Keratinocyte (primary cell): ENCODE data around the gene VAT1L. TPM values are rescaled to one million over a fixed set of nuclear protein-coding genes. Genes with fewer than 3 reads are reported as not detected.

Experiments
- DNase-seq: peaks from one replicate; pipeline ENCODE4 v3.0.0-alpha.2; 2011; ENCODE audit warnings: low read depth, missing footprints, low spot score
- FAIRE-seq: peaks from 2 replicates; lab custom pipeline; 2011; peaks lifted over from hg19 to GRCh38; lab: Jason Lieb, UNC
- H2AFZ ChIP-seq: 2 replicates; pipeline ENCODE4 v1.6.0; 2012; ENCODE audit warnings: low read length, control low read depth, inconsistent platforms; ENCODE audit not compliant: control insufficient read depth
- H3K27ac ChIP-seq: 2 replicates; pipeline ENCODE4 v1.5.1; 2011; ENCODE audit warnings: low read length; ENCODE audit not compliant: control insufficient read depth, insufficient read depth
- H3K27me3 ChIP-seq: 3 replicates; pipeline ENCODE4 v1.6.0; 2011; ENCODE audit warnings: low read length; ENCODE audit not compliant: control insufficient read depth, insufficient read depth; ENCODE audit errors: extremely low read depth
- H3K36me3 ChIP-seq, 2 experiments: 2 replicates in 1 of 2; 3 replicates in 1 of 2; pipeline ENCODE4 v1.5.1; 2011; ENCODE audit warnings: low read length in 2 of 2, mild to moderate bottlenecking in 1 of 2; ENCODE audit not compliant: control insufficient read depth in 2 of 2, insufficient read depth in 2 of 2; ENCODE audit errors: extremely low read depth in 1 of 2
- H3K4me1 ChIP-seq: 3 replicates; pipeline ENCODE4 v1.5.1; 2011; ENCODE audit warnings: low read length; ENCODE audit not compliant: control insufficient read depth, insufficient read depth; ENCODE audit errors: extremely low read depth
- H3K4me2 ChIP-seq: 3 replicates; pipeline ENCODE4 v1.6.0; 2011; ENCODE audit warnings: low read depth, low read length; ENCODE audit not compliant: control insufficient read depth, insufficient read depth; ENCODE audit errors: extremely low read depth
- H3K4me3 ChIP-seq, 3 experiments: fragments of 200-600 bp in 1 of 3; sonication (generic) in 1 of 3; 2 replicates in 2 of 3; 3 replicates in 1 of 3; pipeline ENCODE4 v1.5.1; 2011 to 2016; ENCODE audit warnings: low read length in 3 of 3, mild to moderate bottlenecking in 3 of 3, control low read depth in 2 of 3, inconsistent platforms in 1 of 3, low read depth in 1 of 3, mixed read lengths in 1 of 3, mixed run types in 1 of 3, moderate library complexity in 1 of 3; ENCODE audit not compliant: control insufficient read depth in 2 of 3, insufficient read depth in 2 of 3; ENCODE audit errors: extremely low read depth in 1 of 3
- H3K79me2 ChIP-seq: 2 replicates; pipeline ENCODE4 v1.6.0; 2012; ENCODE audit warnings: low read length; ENCODE audit not compliant: control insufficient read depth, insufficient read depth
- H3K9ac ChIP-seq: 3 replicates; pipeline ENCODE4 v1.6.0; 2011; ENCODE audit warnings: low read length; ENCODE audit not compliant: control insufficient read depth, insufficient read depth; ENCODE audit errors: extremely low read depth
- H3K9me1 ChIP-seq: 3 replicates; pipeline ENCODE4 v1.6.0; 2011; ENCODE audit warnings: low read length; ENCODE audit not compliant: control insufficient read depth, insufficient read depth; ENCODE audit errors: extremely low read depth
- H3K9me3 ChIP-seq: 2 replicates; pipeline ENCODE4 v1.5.1; 2012; ENCODE audit warnings: low read depth, low read length; ENCODE audit not compliant: control insufficient read depth
- H4K20me1 ChIP-seq: 3 replicates; pipeline ENCODE4 v1.6.0; 2011; ENCODE audit warnings: low read length; ENCODE audit not compliant: control insufficient read depth, insufficient read depth; ENCODE audit errors: extremely low read depth
- CTCF ChIP-seq, 3 experiments: IDR thresholded peaks in 1 of 3; conservative IDR thresholded peaks in 1 of 3; optimal IDR thresholded peaks in 1 of 3; 2 replicates in 2 of 3; 3 replicates in 1 of 3; pipeline versions ENCODE3 to v1.5.1; 2011; ENCODE audit warnings: low read length in 3 of 3, mild to moderate bottlenecking in 3 of 3, moderate library complexity in 2 of 3, control low read depth in 1 of 3, inconsistent platforms in 1 of 3; ENCODE audit not compliant: insufficient read depth in 2 of 3; ENCODE audit errors: extremely low read depth in 1 of 3
- EZH2 ChIP-seq: IDR thresholded peaks from one replicate; pipeline ENCODE4 v1.6.1; 2012; ENCODE audit warnings: inconsistent platforms, mild to moderate bottlenecking, low read length, moderate library complexity
- dilution Hi-C: fragments of 300-500 bp; cut with MboI; formaldehyde crosslinking; loops from one replicate; pipeline ENCODE4 v1.7.0; 2020; ENCODE audit warnings: low sequenced_read_pairs; ENCODE audit not compliant: extremely low pct_ligation_motif_present
- polyA plus RNA-seq, 5 experiments: library from polyadenylated mRNA; depleted of rRNA in 3 of 5; stranded (reverse) in 3 of 5; stranded (forward) in 1 of 5; unstranded in 1 of 5; fragments of >200 nt; gene quantifications; 1 replicate in 1 of 5; 2 replicates in 3 of 5; 3 replicates in 1 of 5; pipeline versions ENCODE4 v1.2.1 to v1.2.3, GENCODE V29; 2011 to 2012; ENCODE audit warnings: missing spikeins in 2 of 5, low read depth in 1 of 5, low replicate concordance in 1 of 5

The VAT1L gene
- polyA plus RNA-seq, 1 donor (not counting 4 experiments of a cell fraction or from before 2014, with no cell fraction given) = not detected

- Histone ChIP-seq H2AFZ (no peak overlapping the region), H3K4me1 (no peaks in the 10 kb centered on the region), H3K4me2 (no peak overlapping the region), H3K9me1 (no peaks in the 10 kb centered on the region), H3K27ac (no peak overlapping the region), H3K27me3 (no peaks in the 10 kb centered on the region), H4K20me1 (no peaks in the 10 kb centered on the region), H3K36me3 (no peaks in the 10 kb centered on the region), H3K9ac (no peak overlapping the region), H3K9me3 (no peaks in the 10 kb centered on the region), H3K4me3 (no peak overlapping the region), H3K79me2 (no peaks in the 10 kb centered on the region)
- FAIRE-seq (no peak), DNase-seq (no peak)
- no peak for TF ChIP-seq CTCF (optimal IDR thresholded peaks at IDR 0.05 in 1 of 3, IDR thresholded peaks at IDR 0.05 in 1 of 3, conservative IDR thresholded peaks at IDR 0.05 in 1 of 3; ENCODE audit: extremely low read depth in 1 of 3, insufficient read depth in 2 of 3, low read length in 3 of 3)
- TF ChIP-seq EZH2 = no peak
- dilution Hi-C loops = no loop called here
Measured at GRCh38 chr16:77885571-77886295, 97.4 kb downstream of the VAT1L start.

- no peak overlapping the region for H3K4me2 ChIP-seq
- no peak for FAIRE-seq
Measured at GRCh38 chr16:77888871-77889270, 100.5 kb downstream of the VAT1L start.

More at GRCh38 chr16:77888871-77889270, 100.5 kb downstream of the VAT1L start:
- Histone ChIP-seq H3K36me3 (no peaks in the 10 kb centered on the region), H3K27ac (no peak overlapping the region), H3K9me1 (no peaks in the 10 kb centered on the region), H3K27me3 (no peaks in the 10 kb centered on the region), H3K79me2 (no peaks in the 10 kb centered on the region), H2AFZ (no peak overlapping the region), H3K4me1 (no peaks in the 10 kb centered on the region), H4K20me1 (no peaks in the 10 kb centered on the region), H3K9me3 (no peaks in the 10 kb centered on the region), H3K9ac (no peak overlapping the region), H3K4me3 (no peak overlapping the region)
- DNase-seq = no peak
- no peak for TF ChIP-seq CTCF (optimal IDR thresholded peaks at IDR 0.05 in 1 of 3, IDR thresholded peaks at IDR 0.05 in 1 of 3, conservative IDR thresholded peaks at IDR 0.05 in 1 of 3; ENCODE audit: extremely low read depth in 1 of 3, insufficient read depth in 2 of 3, low read length in 3 of 3)
- TF ChIP-seq EZH2 = no peak
- dilution Hi-C loops = no loop called here
